H1 (cell line): ENCODE data around the gene TSKU. TPM values are rescaled to one million over a fixed set of nuclear protein-coding genes. Genes with fewer than 3 reads are reported as not detected.

Experiments
- CTCF ChIA-PET: fragments of 300-600 bp; sonication (Branson Sonifier 250); formaldehyde crosslinking; loops from one replicate; lab custom pipeline; 2021; ENCODE audit not compliant: partially characterized antibody; lab: Charles Lee
- POLR2A ChIA-PET: fragments of 300-600 bp; sonication (Branson Sonifier 250); formaldehyde crosslinking; loops from one replicate; lab custom pipeline; 2021; ENCODE audit warnings: inconsistent platforms; ENCODE audit not compliant: partially characterized antibody; lab: Charles Lee
- DNase-seq, 2 experiments: peaks; one replicate each; pipeline versions ENCODE4 v3.0.0 to v3.0.0-alpha.2; 2010 to 2022; ENCODE audit warnings: low spot score in 2 of 2, low read depth in 1 of 2, mixed read lengths in 1 of 2
- FAIRE-seq: peaks from 2 replicates; lab custom pipeline; 2011; peaks lifted over from hg19 to GRCh38; lab: Jason Lieb, UNC
- H2AFZ ChIP-seq: 2 replicates; pipeline ENCODE4 v1.8.1; 2012; ENCODE audit warnings: low read length, inconsistent platforms
- H2AK5ac ChIP-seq: 2 replicates; pipeline ENCODE4 v1.6.1; 2013; ENCODE audit warnings: low read depth, low read length
- H2BK120ac ChIP-seq: replicated peaks from 2 replicates; pipeline ENCODE3; 2013; ENCODE audit warnings: low read depth, low read length, inconsistent platforms
- H2BK12ac ChIP-seq: 2 replicates; pipeline ENCODE4 v1.6.1; 2013; ENCODE audit warnings: low read depth, low read length
- H2BK15ac ChIP-seq: 2 replicates; pipeline ENCODE4 v1.6.1; 2013; ENCODE audit warnings: low read length
- H2BK20ac ChIP-seq: 2 replicates; pipeline ENCODE4 v1.6.1; 2013; ENCODE audit warnings: low read length
- H2BK5ac ChIP-seq: 2 replicates; pipeline ENCODE4 v1.6.1; 2013; ENCODE audit warnings: low read depth, low read length
- H3K14ac ChIP-seq: 2 replicates; pipeline ENCODE4 v1.6.1; 2013; ENCODE audit warnings: inconsistent platforms; ENCODE audit not compliant: insufficient read length
- H3K18ac ChIP-seq: 2 replicates; pipeline ENCODE4 v1.6.1; 2013; ENCODE audit warnings: low read length; ENCODE audit errors: extremely low read depth
- H3K23ac ChIP-seq: 2 replicates; pipeline ENCODE4 v1.6.1; 2013; ENCODE audit warnings: inconsistent platforms; ENCODE audit not compliant: insufficient read length
- H3K23me2 ChIP-seq: 2 replicates; pipeline ENCODE4 v1.6.1; 2013; ENCODE audit warnings: low read depth, low read length
- H3K27ac ChIP-seq: 2 replicates; pipeline ENCODE4 v1.6.1; 2011; ENCODE audit warnings: low read depth, low read length, inconsistent platforms
- H3K27me3 ChIP-seq, 4 experiments: replicated peaks in 1 of 4; 1 replicate in 1 of 4; 2 replicates in 3 of 4; pipeline versions ENCODE4 v1.6.1 to v1.8.1; 2011 to 2013; ENCODE audit warnings: low read length in 3 of 4, mild to moderate bottlenecking in 3 of 4, inconsistent platforms in 2 of 4, mixed read lengths in 2 of 4, moderate library complexity in 1 of 4; ENCODE audit not compliant: control insufficient read depth in 3 of 4, insufficient read depth in 3 of 4; ENCODE audit errors: extremely low read depth in 1 of 4
- H3K36me3 ChIP-seq, 4 experiments: 2 replicates each; pipeline versions ENCODE4 v1.6.1 to v1.8.1; 2011 to 2013; ENCODE audit warnings: mild to moderate bottlenecking in 4 of 4, low read length in 3 of 4, moderate library complexity in 2 of 4, control low read depth in 1 of 4, inconsistent platforms in 1 of 4; ENCODE audit not compliant: insufficient read depth in 4 of 4, control insufficient read depth in 2 of 4
- H3K4ac ChIP-seq: replicated peaks from 2 replicates; pipeline ENCODE3; 2013; ENCODE audit warnings: low read length, low read depth, mixed read lengths, inconsistent platforms; ENCODE audit not compliant: insufficient read length
- H3K4me1 ChIP-seq, 4 experiments: replicated peaks in 1 of 4; 1 replicate in 1 of 4; 2 replicates in 3 of 4; pipeline versions ENCODE4 v1.6.1 to v1.8.1; 2011 to 2013; ENCODE audit warnings: low read length in 3 of 4, inconsistent platforms in 2 of 4, mixed read lengths in 1 of 4; ENCODE audit not compliant: insufficient read depth in 4 of 4, control insufficient read depth in 3 of 4
- H3K4me2 ChIP-seq, 2 experiments: 2 replicates each; pipeline versions ENCODE4 v1.6.1 to v1.8.1; 2011 to 2013; ENCODE audit warnings: low read depth in 2 of 2, low read length in 2 of 2, control low read depth in 1 of 2, inconsistent platforms in 1 of 2, mild to moderate bottlenecking in 1 of 2; ENCODE audit not compliant: insufficient read depth in 1 of 2
- H3K4me3 ChIP-seq, 4 experiments: fragments of 200-600, 300-600 bp in 1 of 4; sonication (generic), shearing (Covaris generic), sonication (Bioruptor Twin) in 1 of 4; 2 replicates each; pipeline versions ENCODE4 v1.5.1 to v1.8.1; 2011 to 2016; ENCODE audit warnings: low read length in 4 of 4, low read depth in 3 of 4, control low read depth in 2 of 4, inconsistent platforms in 2 of 4, mild to moderate bottlenecking in 2 of 4, mixed read lengths in 1 of 4, moderate library complexity in 1 of 4; ENCODE audit not compliant: insufficient read depth in 2 of 4; ENCODE audit errors: extremely low read depth in 1 of 4
- H3K56ac ChIP-seq: replicated peaks from 2 replicates; pipeline ENCODE3; 2013; ENCODE audit warnings: low read depth, mild to moderate bottlenecking, mixed read lengths, low read length, inconsistent platforms; ENCODE audit not compliant: insufficient read length
- H3K79me1 ChIP-seq: 2 replicates; pipeline ENCODE4 v1.6.1; 2013; ENCODE audit warnings: low read depth, low read length, control low read depth
- H3K79me2 ChIP-seq, 2 experiments: 2 replicates each; pipeline versions ENCODE4 v1.6.1 to v1.8.1; 2012 to 2013; ENCODE audit warnings: low read length in 2 of 2, mild to moderate bottlenecking in 2 of 2, inconsistent platforms in 1 of 2; ENCODE audit not compliant: insufficient read depth in 2 of 2, control insufficient read depth in 1 of 2
- H3K9ac ChIP-seq, 4 experiments: replicated peaks in 1 of 4; 1 replicate in 1 of 4; 2 replicates in 3 of 4; pipeline versions ENCODE4 v1.6.1 to v1.8.1; 2011 to 2013; ENCODE audit warnings: low read depth in 3 of 4, low read length in 3 of 4, control low read depth in 2 of 4, mild to moderate bottlenecking in 2 of 4, moderate library complexity in 2 of 4, inconsistent platforms in 1 of 4; ENCODE audit errors: extremely low read depth in 1 of 4
- H3K9me3 ChIP-seq, 2 experiments: 2 replicates each; pipeline versions ENCODE4 v1.6.1 to v1.8.1; 2012 to 2013; ENCODE audit warnings: mild to moderate bottlenecking in 2 of 2, moderate library complexity in 2 of 2, control low read depth in 1 of 2, inconsistent platforms in 1 of 2, low read depth in 1 of 2, low read length in 1 of 2, mixed read lengths in 1 of 2; ENCODE audit not compliant: insufficient read depth in 2 of 2
- H4K20me1 ChIP-seq, 2 experiments: replicated peaks in 1 of 2; 2 replicates each; pipeline versions ENCODE3 to v1.8.1; 2011 to 2013; ENCODE audit warnings: inconsistent platforms in 2 of 2, low read length in 2 of 2, mild to moderate bottlenecking in 1 of 2; ENCODE audit not compliant: insufficient read depth in 2 of 2, control insufficient read depth in 1 of 2
- H4K5ac ChIP-seq: 2 replicates; pipeline ENCODE4 v1.6.1; 2013; ENCODE audit warnings: low read length, low read depth, mixed read lengths, inconsistent platforms; ENCODE audit not compliant: insufficient read length
- H4K8ac ChIP-seq: 2 replicates; pipeline ENCODE4 v1.8.0; 2013; ENCODE audit warnings: mild to moderate bottlenecking, moderate library complexity, low read length, inconsistent platforms; ENCODE audit not compliant: insufficient read depth; ENCODE audit errors: extremely low read depth
- H4K91ac ChIP-seq: replicated peaks from 2 replicates; pipeline ENCODE3; 2013; ENCODE audit warnings: low read length, mixed read lengths, inconsistent platforms; ENCODE audit not compliant: insufficient read length
- BACH1 ChIP-seq: IDR thresholded peaks from 2 replicates; pipeline ENCODE4 v1.6.1; 2012; ENCODE audit warnings: low read length, improper control_type of control experiment
- BCL11A ChIP-seq, 2 experiments: IDR thresholded peaks; one replicate each; pipeline ENCODE4 v1.6.1; 2011; ENCODE audit warnings: low read depth in 2 of 2, low read length in 2 of 2, mild to moderate bottlenecking in 2 of 2
- BRCA1 ChIP-seq: IDR thresholded peaks from 2 replicates; pipeline ENCODE4 v1.6.1; 2012; ENCODE audit warnings: low read depth, low read length, improper control_type of control experiment
- EP300 ChIP-seq, 2 experiments: IDR thresholded peaks; 1 replicate in 1 of 2; 2 replicates in 1 of 2; pipeline ENCODE4 v1.6.1; 2011 to 2012; ENCODE audit warnings: low read depth in 2 of 2, low read length in 2 of 2, mild to moderate bottlenecking in 2 of 2, borderline replicate concordance in 1 of 2, inconsistent platforms in 1 of 2, moderate library complexity in 1 of 2
- HDAC2 ChIP-seq, 2 experiments: fragments of 300-600 bp in 1 of 2; sonication (generic) in 1 of 2; IDR thresholded peaks; 2 replicates each; pipeline ENCODE4 v1.6.1; 2011 to 2012; ENCODE audit warnings: low read depth in 2 of 2, low read length in 2 of 2, mild to moderate bottlenecking in 2 of 2, moderate library complexity in 2 of 2, borderline replicate concordance in 1 of 2, inconsistent platforms in 1 of 2
- KDM5A ChIP-seq: fragments of 200-600 bp; IDR thresholded peaks from 2 replicates; pipeline ENCODE4 v1.7.1; 2012; ENCODE audit warnings: mild to moderate bottlenecking, low read length, inconsistent platforms, mixed read lengths
- MAFK ChIP-seq: IDR thresholded peaks from 2 replicates; pipeline ENCODE4 v1.6.1; 2012; ENCODE audit warnings: low read depth, mild to moderate bottlenecking, improper control_type of control experiment, low read length
- POLR2A ChIP-seq, 2 experiments: IDR thresholded peaks; 1 replicate in 1 of 2; 2 replicates in 1 of 2; pipeline ENCODE4 v1.6.1; 2011; ENCODE audit warnings: low read depth in 2 of 2, low read length in 2 of 2, mild to moderate bottlenecking in 2 of 2; ENCODE audit errors: control extremely low read depth in 1 of 2
- POLR2AphosphoS5 ChIP-seq: IDR thresholded peaks from 2 replicates; pipeline ENCODE4 v1.6.1; 2011; ENCODE audit warnings: low read depth, low read length
- RNF2 ChIP-seq: fragments of 200-900, 300-1000 bp; sonication (generic); IDR thresholded peaks from 2 replicates; pipeline ENCODE4 v1.7.1; 2016; ENCODE audit warnings: borderline replicate concordance, low read depth, mild to moderate bottlenecking, antibody characterized with exemption, low read length; ENCODE audit not compliant: poor library complexity, severe bottlenecking; ENCODE audit errors: missing control alignments
- SAP30 ChIP-seq: fragments of 300-600 bp; sonication (generic); IDR thresholded peaks from 2 replicates; pipeline ENCODE4 v1.7.1; 2012; ENCODE audit warnings: low read length, moderate library complexity, mild to moderate bottlenecking, inconsistent platforms; ENCODE audit not compliant: insufficient read depth, insufficient replicate concordance
- TAF7 ChIP-seq: optimal IDR thresholded peaks from 2 replicates; pipeline ENCODE3; 2011; ENCODE audit warnings: low read depth, mild to moderate bottlenecking, inconsistent platforms, low read length, moderate library complexity, borderline replicate concordance
- WGBS, 2 experiments: shearing (Covaris generic) in 1 of 2; methylation state at CpG; one replicate each; pipeline versions ENCODE4 v1.1.6 to v1.1.7; 2013 to 2015; ENCODE audit warnings: low lambda C conversion rate in 2 of 2, mixed read lengths in 2 of 2, inconsistent platforms in 1 of 2, low coverage in 1 of 2, missing lambda C conversion rate in 1 of 2; ENCODE audit not compliant: insufficient replicate concordance in 2 of 2, insufficient coverage in 1 of 2, insufficient read length in 1 of 2; ENCODE audit errors: extremely low coverage in 1 of 2, missing lambda C conversion rate in 1 of 2; 5-methylcytosine and 5-hydroxymethylcytosine counted together
- polyA plus RNA-seq, 7 experiments: library from polyadenylated mRNA; depleted of rRNA in 3 of 7; stranded (reverse) in 5 of 7; unstranded in 2 of 7; fragments of >200 nt in 5 of 7; fragments of 200-250 nt in 2 of 7; gene quantifications; 1 replicate in 5 of 7; 2 replicates in 1 of 7; 4 replicates in 1 of 7; pipeline versions ENCODE4 v1.2.1 to v1.2.3, GENCODE V29; 2011 to 2013; ENCODE audit warnings: missing spikeins in 2 of 7, mixed read lengths in 2 of 7
- total RNA-seq: library from RNA; stranded (reverse); fragmentation: NEBNext Ultra II Directional; extraction: Animal tissue kit (Norgen Biotek cat#: 25700); gene quantifications from 2 replicates; pipeline ENCODE4 v1.2.1, GENCODE V29; 2021
- TF ChIP-seq, protein P1 (sequence below): IDR thresholded peaks from 2 replicates; pipeline ENCODE4 v1.6.1; 2011; ENCODE audit warnings: low read depth, mild to moderate bottlenecking, low read length; ENCODE audit not compliant: insufficient read depth

TSKU gene
- total and polyA plus RNA-seq, 2 of the 8 experiments (the other 6 are each of a cell fraction or from before 2014, with no cell fraction given) = 22.8 to 28.4 TPM

DNA sequence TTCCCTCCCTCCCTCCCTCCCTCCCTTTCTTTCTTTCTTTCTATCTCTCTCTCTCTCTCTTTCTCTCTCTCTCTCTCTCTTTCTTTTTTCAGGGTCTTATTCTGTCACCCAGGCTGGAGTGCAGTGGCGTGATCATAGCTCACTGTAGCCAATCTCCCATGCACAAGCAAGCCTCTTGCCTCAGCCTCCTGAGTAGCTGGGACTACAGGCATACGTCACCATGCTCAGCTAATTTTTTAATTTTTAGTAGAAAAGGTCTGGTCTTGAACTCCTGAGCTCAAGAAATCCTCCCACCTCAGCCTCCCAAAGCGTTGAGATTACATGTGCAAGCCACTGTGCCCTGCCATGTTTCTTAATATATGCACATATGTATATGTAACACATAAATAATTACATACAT is 19.0 kb downstream of the TSKU start:
- no peak overlapping the region for H2BK15ac ChIP-seq
- no peak overlapping the region for H3K4me3 ChIP-seq
- no peak overlapping the region for H2AK5ac ChIP-seq
- no peak overlapping the region for H2AFZ ChIP-seq
- H3K56ac ChIP-seq = no peak overlapping the region
- no peak overlapping the region for H3K23ac ChIP-seq
- H2BK120ac ChIP-seq = no peak overlapping the region
- H3K4ac ChIP-seq = no peak overlapping the region
- H3K14ac ChIP-seq = no peak overlapping the region
- POLR2A ChIA-PET = no interaction called here
- no peaks in the 10 kb centered on the region for H3K9me3 ChIP-seq
- H3K27me3 ChIP-seq = no peaks in the 10 kb centered on the region; a peak in 1 of 7 replicates
- no peak overlapping the region for H3K27ac ChIP-seq
- DNase-seq (peak in 1 of 2 experiments; percentile 16), FAIRE-seq (no peak)
- 88% methylated on average over 3 of the region's 3 CpGs; no CpG with 5 or more reads in 1 of the 2 experiments for WGBS, 2 experiments
- no peak overlapping the region for H3K9ac ChIP-seq
- peaks cover 2% of the 10 kb centered on the region in 2 experiments for H4K20me1 ChIP-seq
- no peak overlapping the region for H2BK5ac ChIP-seq
- CTCF ChIA-PET = interaction anchor here (0.7 to 7.8 kb wide), 14 partner anchors 8 to 235 kb away, joined by 3 to 88 read pairs (median 4); no protein-coding TSS in a partner anchor
- no peaks in the 10 kb centered on the region for H3K36me3 ChIP-seq
- no peak overlapping the region for H3K4me2 ChIP-seq
- no peak overlapping the region for H4K8ac ChIP-seq
- H2BK12ac ChIP-seq = no peak overlapping the region
- peaks cover 3 to 13% (median 7%) of the 10 kb centered on the region in 4 experiments; a peak in 6 of 7 replicates for H3K4me1 ChIP-seq
- H3K79me1 ChIP-seq = no peaks in the 10 kb centered on the region
- peaks cover 2% of the 10 kb centered on the region; the same call in 1 of the 2 replicates for H3K23me2 ChIP-seq
- H4K91ac ChIP-seq = no peak overlapping the region
- no peak overlapping the region for H3K18ac ChIP-seq
- H3K79me2 ChIP-seq = no peaks in the 10 kb centered on the region
- H2BK20ac ChIP-seq = no peak overlapping the region
- no peak overlapping the region for H4K5ac ChIP-seq
- no peak for TF ChIP-seq MAFK
- no peak for TF ChIP-seq RNF2
- TF ChIP-seq POLR2A (IDR thresholded peaks at IDR 0.05; ENCODE audit: control extremely low read depth in 1 of 2, low read depth in 2 of 2, low read length in 2 of 2) = no peak
- no peak for TF ChIP-seq EP300 (IDR thresholded peaks at IDR 0.05; ENCODE audit: borderline replicate concordance in 1 of 2, low read depth in 2 of 2, low read length in 2 of 2)
- TF ChIP-seq, protein P1, sequence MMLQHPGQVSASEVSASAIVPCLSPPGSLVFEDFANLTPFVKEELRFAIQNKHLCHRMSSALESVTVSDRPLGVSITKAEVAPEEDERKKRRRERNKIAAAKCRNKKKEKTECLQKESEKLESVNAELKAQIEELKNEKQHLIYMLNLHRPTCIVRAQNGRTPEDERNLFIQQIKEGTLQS = no peak
- no peak for TF ChIP-seq SAP30
- no peak for TF ChIP-seq KDM5A
- no peak for TF ChIP-seq BCL11A (IDR thresholded peaks at IDR 0.05; ENCODE audit: low read depth in 2 of 2, low read length in 2 of 2)
- TF ChIP-seq BRCA1 = no peak
- TF ChIP-seq BACH1 = no peak
- TF ChIP-seq POLR2AphosphoS5 = no peak
- TF ChIP-seq HDAC2 (IDR thresholded peaks at IDR 0.05; ENCODE audit: borderline replicate concordance in 1 of 2, low read depth in 2 of 2, low read length in 2 of 2) = no peak
- TF ChIP-seq TAF7 = no peak
